Activated CD4-positive, alpha-beta T cell treated with anti-CD3 and anti-CD28 coated beads, Interleukin-2, amount 50 U/mL, for 48 hours (primary cell): ENCODE results near the gene PCDHGA9.
A peak's percentile ranks its signal among the peaks of the same experiment; 100 is the strongest.
"Not testable (repeated sequence)": the region's sequence is repeated elsewhere in the genome, so short reads cannot be mapped to it uniquely, and the experiment has no call there.

ENCODE experiments used
- DNase-seq, 2 experiments: peaks; one replicate each; pipeline ENCODE4 v3.0.0-alpha.2; 2020

The PCDHGA9 gene

GRCh38 chr5:141414548-141415274 lies 12.1 kb downstream of the PCDHGA9 start:
- not testable (repeated sequence) for DNase-seq

- not testable (repeated sequence) for DNase-seq
These were observed 12.7 kb downstream of the PCDHGA9 start for GRCh38 chr5:141415275-141415618.

GRCh38 chr5:141417494-141418172 lies 15.1 kb downstream of the PCDHGA9 start, which contains the start of gene PCDHGB7:
Gene PCDHGB7, plus strand, starts transcription at chr5:141417677. Its CDS starts 183 bp downstream, at chr5:141417860.
- peak; percentile 61 to 68 for DNase-seq

- no peak for DNase-seq
These were observed 16.7 kb downstream of the PCDHGA9 start for GRCh38 chr5:141419074-141419880.

GRCh38 chr5:141420855-141421488 lies 18.4 kb downstream of the PCDHGA9 start, which contains the start of gene PCDHGA11:
Gene PCDHGA11, plus strand, starts transcription at chr5:141421051. Its CDS starts 177 bp downstream, at chr5:141421228.
- peak; percentile 62 for DNase-seq

GRCh38 chr5:141421489-141421855 lies 18.9 kb downstream of the PCDHGA9 start:
- DNase-seq = no peak

GRCh38 chr5:141422742-141423291 lies 20.2 kb downstream of the PCDHGA9 start:
- DNase-seq = no peak

- DNase-seq = no peak
These were observed 25.3 kb downstream of the PCDHGA9 start for GRCh38 chr5:141427783-141428426.

- no peak for DNase-seq
These were observed 27.9 kb downstream of the PCDHGA9 start, which contains the start of gene PCDHGA12 for GRCh38 chr5:141430332-141431113. Gene PCDHGA12, plus strand, starts transcription at chr5:141430507. Its CDS starts 253 bp downstream, at chr5:141430760.

GRCh38 chr5:141431286-141431685 lies 28.7 kb downstream of the PCDHGA9 start:
- no peak for DNase-seq

- not testable (repeated sequence) for DNase-seq
These were observed 29.7 kb downstream of the PCDHGA9 start for GRCh38 chr5:141432308-141432707.

GRCh38 chr5:141432726-141433125 lies 30.1 kb downstream of the PCDHGA9 start:
- DNase-seq = not testable (repeated sequence)

- no peak for DNase-seq
These were observed 31.4 kb downstream of the PCDHGA9 start for GRCh38 chr5:141434006-141434405.

- DNase-seq = no peak
These were observed 34.6 kb downstream of the PCDHGA9 start for GRCh38 chr5:141437221-141437620.

GRCh38 chr5:141439411-141440141 lies 37.0 kb downstream of the PCDHGA9 start:
- DNase-seq = no peak

GRCh38 chr5:141440341-141440740 lies 37.8 kb downstream of the PCDHGA9 start:
- no peak for DNase-seq

- DNase-seq = no peak
These were observed 39.1 kb downstream of the PCDHGA9 start for GRCh38 chr5:141441571-141442170.
